GM21717 (cell line): ENCODE measurements around the gene ACIN1.
"Not testable (repeated sequence)": the region's sequence is repeated elsewhere in the genome, so short reads cannot be mapped to it uniquely, and the experiment has no call there.

ENCODE experiments used
- ATAC-seq: cut with Tn5 transposase; IDR thresholded peaks from one replicate; pipeline ENCODE4 v1.9.1; 2021; ENCODE audit warnings: mild to moderate bottlenecking, moderate library complexity; ENCODE audit not compliant: unreplicated experiment

Gene ACIN1

DNA sequence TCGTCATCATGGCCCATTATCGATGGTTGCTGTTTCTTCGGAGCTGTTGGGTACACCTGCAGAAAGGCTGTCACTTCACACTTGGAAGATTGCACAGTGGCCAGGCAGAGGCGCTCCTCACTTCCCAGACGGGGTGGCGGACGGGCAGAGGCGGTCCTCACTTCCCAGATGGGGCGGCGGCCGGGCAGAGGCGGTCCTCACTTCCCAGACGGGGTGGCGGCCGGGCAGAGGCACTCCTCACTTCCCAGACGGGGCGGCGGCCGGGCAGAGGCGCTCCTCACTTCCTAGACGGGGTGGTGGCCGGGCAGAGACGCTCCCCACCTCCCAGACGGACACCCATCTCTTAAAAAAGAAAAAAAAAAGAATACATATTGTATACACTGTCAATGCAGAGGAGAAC lies 13.2 kb upstream of the ACIN1 start:
- ATAC-seq: not testable (repeated sequence)

DNA sequence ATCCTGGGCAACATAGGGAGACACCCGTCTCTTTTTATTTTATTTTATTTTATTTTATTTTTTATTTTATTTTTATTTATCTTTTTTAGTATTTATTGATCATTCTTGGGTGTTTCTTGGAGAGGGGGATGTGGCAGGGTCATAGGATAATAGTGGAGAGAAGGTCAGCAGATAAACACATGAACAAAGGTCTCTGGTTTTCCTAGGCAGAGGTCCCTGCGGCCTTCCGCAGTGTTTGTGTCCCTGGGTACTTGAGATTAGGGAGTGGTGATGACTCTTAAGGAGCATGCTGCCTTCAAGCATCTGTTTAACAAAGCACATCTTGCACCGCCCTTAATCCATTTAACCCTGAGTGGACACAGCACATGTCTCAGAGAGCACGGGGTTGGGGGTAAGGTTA lies 12.7 kb upstream of the ACIN1 start:
- ATAC-seq: not testable (repeated sequence)

DNA sequence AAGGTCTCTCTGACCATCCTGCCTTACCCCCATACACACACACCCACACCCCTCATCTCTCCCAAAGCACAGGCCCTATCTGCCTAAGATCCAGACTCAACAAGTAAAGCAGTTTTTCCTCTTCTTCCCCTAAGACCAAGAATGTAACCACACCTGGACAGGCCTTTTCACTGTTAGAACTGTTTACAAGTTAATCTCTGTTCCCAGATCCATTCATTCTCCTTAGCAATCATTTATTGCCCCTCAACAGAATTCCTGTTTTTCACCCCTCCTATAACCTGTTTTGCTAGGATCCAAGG lies 11.8 kb upstream of the ACIN1 start:
- ATAC-seq: no peak

DNA sequence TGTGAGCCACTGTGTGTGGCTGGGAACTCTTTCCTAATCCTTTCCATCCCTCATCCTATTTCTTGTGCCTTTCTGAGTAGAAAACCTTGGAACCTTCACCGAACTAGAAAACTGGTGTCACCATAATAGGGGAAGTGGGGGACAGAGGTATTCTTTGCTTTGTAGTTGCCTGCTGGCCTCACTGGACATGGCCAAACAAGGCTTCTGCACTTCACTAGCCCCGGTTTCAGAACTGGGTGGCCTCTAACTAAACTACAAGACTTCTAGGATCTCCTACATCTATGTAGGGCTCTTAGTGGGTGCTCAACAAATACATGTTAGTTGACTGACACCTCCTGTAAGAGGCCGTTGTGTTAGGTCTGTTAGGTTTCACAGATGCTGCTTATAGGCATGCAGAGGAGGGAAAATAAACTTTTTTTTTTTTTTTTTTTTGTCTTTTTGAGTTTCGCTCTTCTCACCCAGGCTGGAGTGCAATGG lies 10.4 kb upstream of the ACIN1 start:
- ATAC-seq: no peak

DNA sequence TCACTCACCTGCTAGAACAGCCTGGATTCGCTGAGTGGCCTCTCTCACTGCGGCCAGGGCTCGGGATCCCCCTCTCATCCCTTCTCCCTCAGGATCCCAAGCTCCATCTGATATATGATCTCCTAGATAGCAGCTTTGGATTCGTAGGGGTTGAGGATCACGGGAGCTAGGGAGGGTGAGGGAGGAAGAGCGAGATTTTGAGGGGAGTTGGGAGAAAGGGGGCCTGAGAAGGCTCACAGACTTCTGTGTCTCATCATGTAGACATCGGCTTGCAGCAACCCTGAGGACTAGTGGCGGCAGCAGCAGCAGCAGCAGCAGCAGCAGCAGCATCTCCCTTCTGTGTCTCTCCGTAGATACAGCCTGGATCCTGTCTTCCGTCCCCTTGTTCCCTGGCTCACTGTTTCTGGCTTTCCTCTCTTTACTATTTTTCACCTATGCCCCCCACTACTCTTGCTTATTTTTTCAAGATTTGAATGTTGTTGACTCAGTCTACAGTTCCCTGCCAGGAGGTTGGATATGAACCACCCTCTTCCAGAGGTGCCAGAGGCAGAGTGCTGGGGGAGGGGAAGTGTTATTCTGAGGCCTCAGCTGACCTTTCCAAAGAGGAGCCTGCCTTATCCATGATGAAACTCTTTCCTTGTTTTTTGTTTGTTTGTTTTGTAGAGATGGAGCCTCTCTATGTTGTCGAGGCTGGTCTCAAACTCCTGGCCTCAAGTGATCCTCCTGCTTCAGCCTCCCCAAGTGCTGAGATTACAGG lies 9.8 kb upstream of the ACIN1 start, which contains the start of gene CIROP:
CIROP (minus strand) TSS at position 399 of the 757 bp plus-strand sequence; CDS start at position 330, 69 bp downstream.
- no peak for ATAC-seq

DNA sequence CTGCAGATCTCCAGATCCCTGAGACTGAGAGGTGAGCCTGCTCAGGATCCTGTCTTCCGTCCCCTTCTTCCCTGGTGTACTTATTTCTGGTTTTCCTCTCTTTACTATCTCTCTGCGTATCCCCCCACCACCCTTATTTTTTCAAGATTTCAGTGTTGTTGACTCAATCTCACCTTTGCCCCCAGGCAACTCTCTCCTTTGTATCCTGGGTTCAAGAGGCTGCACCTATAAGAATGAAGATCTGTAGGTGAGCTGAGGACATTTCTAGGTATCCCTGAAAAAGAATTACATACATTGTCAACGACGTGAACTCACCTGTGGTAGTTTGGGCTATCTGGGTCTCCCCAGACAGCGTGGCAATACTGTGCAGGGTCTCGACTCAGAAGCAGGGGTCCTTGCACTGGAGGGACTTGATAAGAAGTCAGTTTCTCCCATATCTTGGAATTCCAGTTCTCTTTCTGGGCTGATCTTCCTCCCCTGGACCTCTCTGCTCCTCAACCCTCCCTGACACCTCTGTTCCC lies 9.2 kb upstream of the ACIN1 start:
- no peak for ATAC-seq

DNA sequence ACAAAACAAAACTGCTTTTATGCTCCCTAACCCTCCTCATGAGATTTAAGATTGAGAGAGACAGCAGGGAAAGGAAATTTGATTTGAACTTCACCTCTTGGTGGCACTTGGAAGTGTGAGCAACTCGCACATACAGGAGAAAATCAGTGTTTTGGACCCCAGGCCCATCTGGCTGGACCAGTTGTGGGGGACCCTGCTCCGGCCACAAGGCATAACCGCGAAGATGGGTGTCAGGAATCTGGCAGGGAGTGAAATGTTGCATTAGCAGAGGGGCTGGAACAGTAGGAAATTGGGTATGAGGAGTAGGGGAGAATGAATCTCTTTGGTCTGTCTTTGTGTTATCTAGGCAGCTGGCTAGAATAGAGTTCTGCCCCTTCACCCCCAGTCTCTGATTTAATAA lies 8.6 kb upstream of the ACIN1 start:
- ATAC-seq: no peak

DNA sequence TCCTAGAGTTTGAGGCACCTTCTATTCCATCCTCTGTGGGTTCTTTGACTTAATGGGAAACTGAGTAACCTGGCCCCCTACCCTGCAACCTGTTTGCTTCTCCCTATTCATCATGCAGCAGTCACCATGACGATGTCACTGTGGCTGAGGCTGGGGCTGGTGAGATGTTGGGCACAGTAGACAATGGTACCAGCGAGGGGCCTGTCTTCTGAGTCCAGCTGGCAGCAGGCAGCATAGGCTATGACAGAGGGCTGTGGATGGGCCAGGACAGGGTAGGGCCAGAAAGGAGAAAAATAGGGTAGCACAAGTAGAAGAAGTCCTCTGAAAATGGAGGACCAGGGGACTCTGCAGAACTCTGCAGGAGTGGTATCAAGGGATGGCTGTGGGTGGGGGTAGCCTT lies 7.9 kb upstream of the ACIN1 start:
- no peak for ATAC-seq

DNA sequence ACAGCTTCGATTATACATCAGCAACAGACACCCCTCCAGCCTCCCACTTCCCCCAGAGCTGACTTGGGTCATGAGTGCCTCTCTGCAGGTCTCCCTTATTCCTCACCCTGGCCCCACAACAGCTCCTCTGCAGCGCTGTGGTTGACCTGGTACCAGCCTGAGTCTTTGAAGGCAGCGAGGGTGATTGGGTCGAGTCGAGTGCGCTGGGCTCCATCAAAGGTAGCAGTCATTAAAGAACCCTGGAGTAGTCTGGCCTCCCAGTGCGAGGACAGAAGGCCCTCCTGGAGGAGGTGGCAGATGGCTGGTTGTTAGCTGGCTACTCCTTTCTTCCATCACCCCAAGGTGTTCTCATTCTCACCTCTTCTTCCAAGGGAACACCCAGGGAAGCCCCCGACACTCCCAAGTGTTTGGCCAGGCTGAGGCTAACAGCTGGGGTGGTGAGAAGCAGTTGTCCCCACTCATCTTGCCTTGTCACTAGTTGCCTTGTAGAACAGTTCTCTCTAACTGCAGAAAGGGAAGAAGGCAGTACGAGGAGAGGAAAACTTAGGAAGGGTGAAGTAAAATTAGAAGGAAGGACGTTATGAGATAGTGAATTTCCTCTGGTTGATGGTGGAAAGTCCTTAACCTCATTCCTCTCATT lies 7.2 kb upstream of the ACIN1 start:
- ATAC-seq: no peak

DNA sequence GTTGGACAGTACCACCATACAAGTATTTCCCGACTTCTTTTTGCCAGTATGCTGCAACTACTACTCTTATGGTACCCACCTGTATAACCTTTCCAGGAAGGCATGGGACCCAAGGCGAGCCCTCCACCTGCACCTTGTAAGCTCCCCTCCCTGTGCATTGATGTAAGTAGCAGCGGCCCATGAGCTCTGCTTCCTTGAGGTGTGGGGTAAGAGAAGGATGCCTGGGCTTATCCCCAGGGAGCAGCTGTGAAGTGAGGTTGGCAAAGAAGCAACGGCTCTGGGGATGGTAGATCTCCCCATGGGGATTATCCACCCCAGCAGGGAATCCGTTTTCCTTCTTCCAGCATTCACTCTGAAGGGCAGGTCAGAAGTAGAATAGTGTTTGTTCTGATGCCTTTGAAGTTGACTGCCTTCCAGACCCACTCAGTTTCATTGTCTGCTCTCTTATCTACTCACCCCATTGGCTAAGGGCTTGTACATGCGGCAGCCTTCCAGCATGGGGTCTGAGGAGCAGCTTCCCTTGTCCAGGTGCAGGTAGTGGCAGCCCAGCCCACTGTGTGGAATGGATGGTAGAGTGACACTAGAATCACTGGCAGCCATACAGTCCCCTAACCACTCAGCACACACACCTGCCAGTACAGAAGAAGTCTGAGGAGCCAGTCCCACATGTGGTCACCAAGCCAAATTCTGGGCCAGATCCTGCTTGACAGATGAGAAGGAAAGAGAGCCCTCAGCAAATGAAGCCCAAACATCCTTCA lies 6.5 kb upstream of the ACIN1 start:
- no peak for ATAC-seq

DNA sequence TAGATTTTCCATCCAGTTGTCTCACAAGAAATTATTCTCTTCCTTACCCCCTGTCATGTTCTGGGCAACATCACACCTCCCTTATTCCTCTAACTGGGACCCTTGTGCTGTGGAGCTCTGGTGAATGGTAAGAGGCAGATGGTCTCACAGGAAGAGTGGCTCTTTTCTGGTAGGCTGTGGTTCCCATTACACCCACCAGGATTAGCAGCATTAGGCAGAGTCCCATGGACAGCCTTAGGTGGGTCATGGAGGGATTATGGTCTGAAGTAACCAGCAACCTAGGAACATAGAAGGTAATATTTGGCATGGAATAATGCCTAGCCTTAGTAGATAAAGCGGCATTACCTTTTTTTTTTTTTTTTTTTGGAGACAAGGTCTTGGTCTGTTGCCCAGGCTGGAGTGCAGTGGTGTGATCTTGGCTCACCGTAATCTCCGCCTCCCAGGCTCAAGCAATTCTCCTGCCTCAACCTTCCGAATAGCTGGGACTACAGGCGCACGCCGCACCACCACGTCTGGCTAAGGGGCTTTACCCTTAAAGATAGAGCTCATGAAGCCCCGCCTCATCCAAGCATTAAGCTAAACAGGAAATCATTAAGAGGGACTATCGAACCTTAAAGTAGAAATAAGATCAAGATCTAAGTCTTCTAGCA lies 4.4 kb upstream of the ACIN1 start:
- no peak for ATAC-seq

DNA sequence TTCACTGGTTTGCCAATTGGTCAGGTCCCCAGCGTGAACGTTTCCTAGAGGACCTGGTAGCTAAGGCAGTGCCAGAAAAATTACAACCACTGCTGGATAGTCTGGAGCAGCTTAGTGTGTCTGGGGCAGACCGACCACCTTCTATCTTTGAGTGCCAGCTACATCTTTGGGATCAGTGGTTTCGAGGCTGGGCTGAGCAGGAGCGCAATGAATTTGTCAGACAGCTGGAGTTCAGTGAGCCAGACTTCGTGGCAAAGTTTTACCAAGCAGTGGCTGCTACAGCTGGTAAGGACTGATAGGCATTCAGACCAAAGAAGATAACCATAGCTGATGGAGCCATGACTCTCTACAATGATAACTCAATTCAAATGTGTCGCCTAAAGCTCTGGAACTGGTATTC lies 2.9 kb upstream of the ACIN1 start:
- ATAC-seq: no peak

DNA sequence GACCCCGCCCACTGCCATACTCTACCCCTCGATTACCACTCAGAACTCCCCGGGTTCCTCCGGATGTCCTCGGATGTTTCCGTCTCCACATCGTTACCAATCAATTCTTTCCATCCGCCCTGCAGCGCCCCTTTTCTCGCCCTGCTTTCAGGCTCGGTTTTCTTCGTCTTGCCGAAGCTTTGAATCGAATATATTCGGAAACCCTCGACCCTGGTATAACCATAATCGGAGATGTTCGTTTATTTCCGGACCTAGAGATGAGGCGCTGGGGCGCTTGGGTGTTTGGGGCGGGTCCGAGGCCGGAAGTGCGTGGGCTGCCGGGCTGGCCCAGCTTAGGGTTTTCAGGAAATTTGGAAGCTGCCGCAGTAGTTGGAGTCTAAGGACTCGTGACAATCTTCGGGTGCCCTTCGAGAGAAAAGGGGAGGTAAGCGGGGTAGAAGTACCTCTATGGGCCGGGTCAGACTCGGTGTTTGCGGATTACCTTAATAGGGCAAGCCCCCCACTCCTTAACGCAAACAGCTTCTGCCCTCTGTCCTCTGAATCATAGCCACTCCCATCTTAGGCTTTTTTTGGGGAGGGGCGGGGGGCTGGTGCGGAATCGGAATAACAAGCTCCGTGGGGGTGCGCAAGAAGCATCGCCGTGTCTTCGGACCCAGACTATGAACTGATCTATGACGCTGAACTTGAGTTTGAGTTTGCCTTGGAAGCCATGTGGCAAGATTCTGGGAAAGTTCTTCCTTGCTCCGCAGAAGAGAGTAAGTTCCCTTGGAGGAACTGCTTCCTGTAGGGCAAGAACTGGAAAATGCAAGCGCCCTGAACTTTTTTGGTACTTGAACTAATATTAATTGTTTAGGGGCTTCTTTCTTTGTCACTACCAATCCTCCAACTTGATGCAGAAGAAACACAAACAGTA lies 516 bp upstream of the ACIN1 start, which contains the start of gene C14orf119:
C14orf119 (plus strand) TSS at position 310 of the 913 bp plus-strand sequence. CDS start 2,154 bp downstream, outside the sequence.
- peak; percentile 86 for ATAC-seq

DNA sequence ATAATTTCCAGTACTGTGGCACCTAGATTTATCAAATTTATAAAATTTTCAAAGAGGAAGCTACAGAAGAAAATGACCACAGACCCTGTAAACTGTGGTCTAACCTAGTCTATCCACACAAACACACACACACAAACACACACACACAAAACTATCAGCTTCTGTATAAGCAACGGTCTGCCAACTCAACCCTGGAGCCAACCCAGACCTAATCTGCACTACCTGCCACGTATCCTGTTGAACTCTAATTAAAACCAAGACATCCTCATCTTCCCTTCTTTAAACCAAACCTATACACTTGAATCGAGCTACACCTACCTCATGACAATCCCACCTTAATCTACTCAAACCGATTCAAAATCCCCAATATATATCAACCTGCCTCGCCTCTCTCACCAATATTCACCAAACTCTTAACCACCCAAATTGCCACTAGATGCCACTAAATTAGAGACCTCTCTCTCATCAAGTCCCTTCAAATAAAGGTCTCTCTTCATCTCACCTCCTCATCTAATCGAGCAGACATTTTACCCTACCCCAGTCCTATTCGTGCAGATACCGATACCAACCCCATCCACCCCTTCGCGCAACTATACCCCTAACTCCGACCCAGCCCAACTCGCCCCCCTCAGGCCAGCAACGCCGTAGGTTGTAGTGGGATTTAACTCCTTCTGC lies 808 bp downstream of the ACIN1 start:
- ATAC-seq: no peak

DNA sequence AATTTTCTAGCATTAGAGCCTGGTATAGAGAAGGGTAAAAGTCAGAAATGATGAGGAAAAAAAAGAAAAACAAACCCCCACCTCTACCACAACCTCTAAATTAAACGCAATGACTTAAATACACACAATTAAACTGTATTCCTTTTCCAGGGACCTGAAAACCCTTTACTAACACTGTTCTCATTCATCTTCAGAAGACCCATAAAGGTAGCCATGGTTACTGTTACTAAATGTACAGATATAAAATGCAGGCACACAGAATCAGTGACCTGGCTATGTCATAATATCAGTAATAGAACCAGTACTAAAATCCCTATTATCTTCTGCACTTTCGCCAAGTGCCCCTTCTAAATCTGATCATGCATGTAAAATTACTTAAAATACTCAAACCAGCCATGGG lies 1.4 kb downstream of the ACIN1 start:
- no peak for ATAC-seq

DNA sequence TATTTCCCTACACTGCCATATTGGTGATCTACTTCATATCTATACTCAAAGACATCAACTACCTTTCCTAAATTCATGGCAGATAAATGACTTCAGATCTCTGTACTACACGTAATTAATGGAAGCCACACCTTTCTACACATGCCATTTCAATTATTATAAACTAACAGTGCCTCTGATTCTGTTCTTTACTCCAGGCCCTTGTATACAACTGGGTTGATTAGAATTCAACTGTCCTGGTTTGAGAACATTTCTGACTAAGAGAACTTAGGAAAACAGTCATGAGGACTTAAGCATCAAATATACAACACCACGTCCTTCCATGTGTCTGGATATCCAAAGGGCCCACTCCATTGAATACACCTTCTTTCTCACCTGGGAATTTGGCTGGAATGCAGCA lies 1.8 kb downstream of the ACIN1 start:
- no peak for ATAC-seq

DNA sequence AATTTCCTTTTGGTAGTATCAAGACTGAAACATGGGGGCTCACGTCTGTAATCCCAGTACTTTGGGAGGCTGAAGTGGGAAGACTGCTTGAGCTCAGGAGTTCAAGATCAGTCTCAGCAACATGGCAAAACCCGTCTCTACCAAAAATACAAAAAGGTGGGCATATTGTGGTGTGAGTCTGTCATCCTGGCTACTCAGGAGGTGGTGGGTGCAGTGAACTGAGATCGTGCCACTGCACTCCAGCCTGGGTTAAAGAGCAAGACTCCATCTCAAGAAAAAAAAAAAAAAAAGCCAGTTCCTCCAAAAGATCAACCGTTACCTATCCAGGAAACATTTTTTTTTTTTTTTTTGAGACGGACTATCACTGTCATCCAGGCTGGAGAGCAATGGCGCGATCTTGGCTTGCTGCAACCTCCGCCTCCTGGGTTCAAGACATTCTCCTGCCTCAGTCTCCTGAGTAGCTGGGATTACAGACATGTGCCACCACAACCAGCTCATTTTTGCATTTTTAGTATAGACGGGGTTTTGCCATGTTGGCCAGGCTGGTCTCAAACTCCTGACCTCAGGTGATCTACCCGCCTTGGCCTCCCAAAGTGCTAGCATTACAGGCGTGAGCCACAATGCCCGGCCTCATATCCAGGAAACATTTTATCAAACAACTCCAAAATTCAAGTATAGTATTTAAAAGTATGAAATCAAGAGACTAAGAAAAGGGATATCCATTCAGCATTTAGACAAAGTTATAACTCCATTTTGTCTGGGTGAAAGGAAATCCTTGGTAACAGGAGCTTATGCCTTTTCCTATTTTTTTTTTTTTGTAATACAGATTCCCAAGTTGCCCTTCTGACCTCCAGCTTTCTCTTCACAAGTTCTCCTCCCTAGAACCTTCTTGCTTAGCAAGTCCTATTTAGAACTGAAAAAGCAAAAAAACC lies 3.4 kb downstream of the ACIN1 start:
- ATAC-seq: no peak

DNA sequence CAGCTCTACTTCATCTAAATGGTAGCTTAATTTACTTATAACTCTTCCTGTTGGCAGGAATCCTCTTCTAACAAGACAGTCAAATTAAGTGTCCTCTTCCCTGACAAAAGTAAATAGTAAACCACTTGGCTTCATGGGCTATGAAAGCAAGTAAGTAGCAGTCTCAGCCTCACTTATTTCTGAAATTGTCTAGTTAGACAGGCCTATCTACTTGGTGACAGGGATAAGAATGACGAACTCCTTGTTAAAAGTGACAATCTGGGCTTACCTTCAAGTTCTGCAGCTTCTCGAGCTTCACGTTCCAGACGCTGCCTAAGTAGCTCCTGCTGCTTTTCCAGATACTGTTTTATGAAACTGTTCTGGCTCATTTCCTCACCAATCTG lies 4.7 kb downstream of the ACIN1 start:
- ATAC-seq: no peak
